ENCODE data around the gene IL4I1. TPM values are rescaled to one million over a fixed set of nuclear protein-coding genes. Genes with fewer than 3 reads are reported as not detected.

IL4I1 gene
- total RNA-seq, 1 experiment from 2014 or later: 1.3 TPM

GRCh38 chr19:49882643-49883042 lies 14.0 kb downstream of the IL4I1 start:
- CTCF ChIA-PET: no interaction called here
- intact Hi-C loops (cut with micrococcal nuclease; ENCODE audit: unreplicated experiment): no loop called here
- TF ChIP-seq EZH2 (IDR thresholded peaks at IDR 0.05; ENCODE audit: borderline replicate concordance, low read depth, low read length, poor library complexity, severe bottlenecking) (no peak), CTCF (conservative IDR thresholded peaks at IDR 0.05; ENCODE audit: low read depth, low read length) (no peak)
- Histone ChIP-seq H3K36me3 (ENCODE audit: insufficient read depth, low read length, poor library complexity, severe bottlenecking) (peaks cover 51% of the 10 kb centered on the region), H3K4me3 (ENCODE audit: low read depth, low read length, poor library complexity, severe bottlenecking) (no peak overlapping the region), H3K9me3 (ENCODE audit: low read depth, low read length, poor library complexity, severe bottlenecking) (peaks cover 8% of the 10 kb centered on the region), H3K27me3 (replicated peaks; ENCODE audit: insufficient read depth, low read depth, low read length, poor library complexity) (no peaks in the 10 kb centered on the region), H3K27ac (ENCODE audit: low read depth, low read length, poor library complexity, severe bottlenecking) (no peak overlapping the region), H3K4me1 (ENCODE audit: insufficient read depth, low read length, poor library complexity, severe bottlenecking) (peaks cover 10% of the 10 kb centered on the region)
- no peak for DNase-seq (ENCODE audit: low spot score)
- BruUV-seq (replicated peaks): no TSS peak
- POLR2A ChIA-PET (ENCODE audit: low non-redundant PET): no interaction called here

- peaks cover 51% of the 10 kb centered on the region for H3K36me3 ChIP-seq (ENCODE audit: insufficient read depth, low read length, poor library complexity, severe bottlenecking)
- intact Hi-C loops (cut with micrococcal nuclease; ENCODE audit: unreplicated experiment): no loop called here
These were observed 14.9 kb downstream of the IL4I1 start for GRCh38 chr19:49881672-49882394.

GRCh38 chr19:49881186-49881585 lies 15.5 kb downstream of the IL4I1 start:
- Histone ChIP-seq H3K9me3 (ENCODE audit: low read depth, low read length, poor library complexity, severe bottlenecking) (peaks cover 8% of the 10 kb centered on the region), H3K4me1 (ENCODE audit: insufficient read depth, low read length, poor library complexity, severe bottlenecking) (peaks cover 10% of the 10 kb centered on the region), H3K4me3 (ENCODE audit: low read depth, low read length, poor library complexity, severe bottlenecking) (no peak overlapping the region), H3K36me3 (ENCODE audit: insufficient read depth, low read length, poor library complexity, severe bottlenecking) (peaks cover 51% of the 10 kb centered on the region), H3K27ac (ENCODE audit: low read depth, low read length, poor library complexity, severe bottlenecking) (no peak overlapping the region), H3K27me3 (replicated peaks; ENCODE audit: insufficient read depth, low read depth, low read length, poor library complexity) (no peaks in the 10 kb centered on the region)
- CTCF ChIA-PET: no interaction called here
- POLR2A ChIA-PET (ENCODE audit: low non-redundant PET): no interaction called here
- intact Hi-C loops (cut with micrococcal nuclease; ENCODE audit: unreplicated experiment): no loop called here
- BruUV-seq (replicated peaks): no TSS peak
- no peak for TF ChIP-seq EZH2 (IDR thresholded peaks at IDR 0.05; ENCODE audit: borderline replicate concordance, low read depth, low read length, poor library complexity, severe bottlenecking)
- TF ChIP-seq CTCF (conservative IDR thresholded peaks at IDR 0.05; ENCODE audit: low read depth, low read length): no peak
- no peak for DNase-seq (ENCODE audit: low spot score)

More at GRCh38 chr19:49881672-49882394, 14.9 kb downstream of the IL4I1 start:
- DNase-seq (ENCODE audit: low spot score): no peak
- Histone ChIP-seq H3K9me3 (ENCODE audit: low read depth, low read length, poor library complexity, severe bottlenecking) (peaks cover 8% of the 10 kb centered on the region), H3K4me3 (ENCODE audit: low read depth, low read length, poor library complexity, severe bottlenecking) (no peak overlapping the region), H3K27ac (ENCODE audit: low read depth, low read length, poor library complexity, severe bottlenecking) (no peak overlapping the region), H3K27me3 (replicated peaks; ENCODE audit: insufficient read depth, low read depth, low read length, poor library complexity) (no peaks in the 10 kb centered on the region), H3K4me1 (ENCODE audit: insufficient read depth, low read length, poor library complexity, severe bottlenecking) (peaks cover 10% of the 10 kb centered on the region)
- no TSS peak for BruUV-seq (replicated peaks)
- TF ChIP-seq EZH2 (IDR thresholded peaks at IDR 0.05; ENCODE audit: borderline replicate concordance, low read depth, low read length, poor library complexity, severe bottlenecking) (no peak), CTCF (conservative IDR thresholded peaks at IDR 0.05; ENCODE audit: low read depth, low read length) (no peak)
- CTCF ChIA-PET: no interaction called here
- POLR2A ChIA-PET (ENCODE audit: low non-redundant PET): no interaction called here

All from A673 (cell line).